CD4-positive, alpha-beta T cell treated with Interleukin-15 for 4 hours (primary cell): ENCODE measurements around the gene STMN3.

Experiments
- DNase-seq: peaks from one replicate; pipeline ENCODE4 v3.0.0-alpha.2; 2020; ENCODE audit warnings: low spot score

Gene STMN3

DNA sequence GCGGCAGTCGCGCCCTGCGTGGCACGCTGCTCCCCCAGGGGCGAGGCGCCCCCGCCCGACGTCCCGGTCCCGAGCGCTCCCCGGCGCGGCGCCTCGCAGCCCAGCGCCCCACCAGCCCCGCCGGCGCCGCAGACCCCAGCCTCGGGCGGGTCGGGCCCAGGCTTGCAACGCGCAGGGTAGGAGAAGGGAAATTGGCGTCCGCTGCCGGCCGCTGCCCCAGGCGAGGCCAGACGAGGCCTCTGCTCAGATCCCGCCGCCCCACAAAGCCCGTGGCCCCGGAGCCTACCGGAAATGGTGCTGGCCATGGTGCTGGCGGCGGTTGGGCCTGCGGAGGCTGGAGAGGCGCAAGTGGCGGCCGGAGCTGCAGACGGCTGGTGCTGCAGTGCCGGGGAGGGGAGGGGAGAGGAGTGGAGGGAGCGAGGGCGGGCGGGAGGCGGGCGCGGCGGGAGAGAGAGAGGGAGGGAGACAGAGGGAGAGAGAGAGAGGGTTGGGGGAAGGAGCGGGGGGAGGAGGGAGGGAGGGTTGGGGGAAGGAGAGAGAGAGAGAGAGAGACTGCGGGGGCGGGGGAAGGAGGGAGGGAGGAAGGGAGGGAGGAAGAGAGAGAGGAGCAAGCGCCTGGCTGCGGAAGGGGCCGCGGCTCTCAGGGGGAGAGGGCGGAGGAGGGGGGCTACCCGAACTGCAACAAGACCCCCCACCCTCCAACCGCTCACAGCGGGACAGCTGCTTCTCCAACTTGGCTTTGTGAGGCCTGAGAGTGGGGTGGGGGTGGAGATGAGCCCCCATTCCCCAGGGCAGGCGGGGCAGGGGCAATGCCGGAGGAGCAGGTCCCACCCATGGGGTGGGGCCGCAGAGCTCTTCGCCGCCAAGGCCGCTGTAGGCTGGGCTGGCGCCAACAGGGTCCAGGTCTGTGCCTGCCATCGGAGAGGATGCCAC is at the start of gene STMN3:
STMN3 (minus strand) TSS at position 384 of the 933 bp plus-strand sequence; CDS start at position 305, 79 bp downstream.
- peak; percentile 61 for DNase-seq

DNA sequence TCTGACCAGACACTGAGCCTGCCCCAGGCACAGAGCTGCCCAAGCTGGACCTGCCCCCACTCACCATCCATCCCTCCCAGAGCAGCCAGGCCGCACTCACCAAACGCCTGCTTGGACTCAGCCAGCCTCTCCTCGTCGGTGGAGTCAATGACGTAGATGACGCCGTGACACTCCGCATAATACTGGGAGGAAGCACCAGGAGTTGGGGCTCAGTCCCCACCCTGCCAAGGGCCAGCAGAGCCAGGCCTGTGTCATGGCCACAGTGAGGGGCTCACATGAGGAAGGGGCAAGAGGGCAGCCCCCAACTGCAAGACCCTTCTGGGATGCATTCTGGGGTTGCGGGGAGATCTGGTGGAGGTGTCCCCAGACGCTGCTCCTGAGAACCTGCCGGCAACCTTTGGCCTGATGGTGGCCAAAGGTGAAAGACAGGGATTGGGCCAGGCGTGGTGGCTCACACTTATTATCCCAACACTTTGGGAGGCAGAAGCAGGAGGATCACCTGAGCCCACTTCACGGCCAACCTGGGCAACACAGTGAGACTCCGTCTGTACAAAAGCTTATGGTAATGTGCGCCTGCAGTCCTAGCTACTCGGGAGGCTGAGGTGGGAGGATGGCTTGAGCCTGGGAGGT is 48.9 kb upstream of the STMN3 start:
- no peak for DNase-seq

DNA sequence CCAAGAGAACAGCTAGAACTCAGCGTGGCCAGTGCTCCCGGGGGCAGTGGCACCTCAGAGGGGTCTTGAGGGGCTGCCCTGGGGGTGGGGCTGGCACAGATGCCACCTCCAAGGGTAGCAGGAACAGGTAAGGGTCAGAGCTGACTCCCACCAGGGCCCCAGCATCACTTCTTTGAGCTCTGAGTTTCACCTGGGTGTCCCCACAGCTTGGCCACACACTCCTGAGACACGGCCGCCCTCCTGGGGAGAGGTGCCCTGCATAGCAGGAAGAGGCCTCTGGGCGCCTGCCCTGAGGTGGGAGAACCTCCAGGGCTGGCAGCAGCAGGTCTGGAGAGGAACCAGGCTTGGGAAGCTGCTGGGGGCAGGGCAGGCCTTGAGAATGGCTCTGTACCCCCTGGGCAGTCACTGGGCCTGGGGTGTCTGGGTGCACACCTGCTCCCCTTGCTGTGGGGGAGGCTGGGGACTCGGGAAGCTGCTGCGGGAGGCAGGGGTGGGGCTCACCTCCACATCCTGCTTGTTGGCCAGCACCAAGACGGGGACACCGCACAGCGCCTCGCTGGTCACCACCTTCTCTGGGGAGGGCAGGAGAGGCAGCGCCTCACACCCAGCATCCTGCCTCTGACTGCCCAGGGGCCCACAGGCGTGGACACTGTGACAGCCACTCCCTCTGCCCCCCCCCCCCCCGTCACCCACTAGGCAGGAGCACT is 48.3 kb upstream of the STMN3 start:
- no peak for DNase-seq

DNA sequence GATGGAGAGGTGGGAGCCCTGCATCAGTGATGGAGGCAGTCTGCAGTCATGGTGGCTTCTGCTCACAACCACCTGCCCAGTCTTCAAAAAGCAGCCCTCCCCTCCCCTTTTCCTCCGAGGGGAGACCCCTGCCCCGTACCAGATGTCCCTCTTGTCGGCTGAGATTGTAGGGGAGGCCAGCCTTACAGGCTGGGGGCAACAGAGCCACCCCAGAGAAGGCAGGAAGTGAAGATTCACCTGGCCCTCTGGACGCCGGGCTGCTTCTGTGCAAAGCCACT is 47.8 kb upstream of the STMN3 start:
- no peak for DNase-seq

DNA sequence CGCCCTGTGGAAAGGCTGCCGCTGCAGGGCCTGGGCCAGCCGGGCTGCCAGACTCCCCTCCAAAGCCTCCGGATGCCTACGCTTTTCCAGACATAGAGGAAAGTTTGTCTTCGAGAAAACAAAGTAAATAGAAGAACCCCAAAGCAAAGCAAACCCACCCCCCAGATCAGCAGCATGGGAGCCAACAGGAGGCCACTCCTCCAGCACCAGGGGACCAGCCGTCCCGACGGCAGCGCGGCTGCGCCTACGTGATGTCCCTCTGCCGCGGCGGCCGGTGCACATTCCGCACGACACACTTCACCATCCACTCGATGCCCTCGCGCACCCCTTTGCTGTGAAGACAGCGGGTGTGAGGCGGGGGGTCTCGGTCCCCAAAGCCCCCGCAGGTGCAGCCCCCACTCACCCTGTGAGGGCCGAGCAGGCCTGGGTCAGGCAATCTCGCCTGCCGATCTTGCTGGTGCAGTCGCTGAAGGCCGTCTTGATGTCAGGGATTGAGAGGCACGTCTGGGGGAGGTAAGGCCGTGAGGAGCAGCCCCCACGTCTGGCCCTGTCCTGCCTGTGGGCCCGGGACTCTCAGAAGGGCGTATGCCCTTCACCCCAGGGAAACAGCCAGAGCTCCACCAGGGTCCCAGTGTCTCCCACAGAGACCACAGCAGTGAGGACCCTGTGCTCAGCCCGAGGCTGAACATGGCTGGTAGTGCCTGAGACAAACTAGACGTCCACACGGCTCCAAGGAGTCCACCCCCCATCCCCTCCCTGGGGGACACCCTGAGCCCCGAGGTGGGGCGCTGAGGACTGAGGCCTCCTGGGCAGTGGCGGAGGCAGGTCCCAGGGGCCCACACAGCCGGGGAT is 47.2 kb upstream of the STMN3 start:
- DNase-seq: no peak

DNA sequence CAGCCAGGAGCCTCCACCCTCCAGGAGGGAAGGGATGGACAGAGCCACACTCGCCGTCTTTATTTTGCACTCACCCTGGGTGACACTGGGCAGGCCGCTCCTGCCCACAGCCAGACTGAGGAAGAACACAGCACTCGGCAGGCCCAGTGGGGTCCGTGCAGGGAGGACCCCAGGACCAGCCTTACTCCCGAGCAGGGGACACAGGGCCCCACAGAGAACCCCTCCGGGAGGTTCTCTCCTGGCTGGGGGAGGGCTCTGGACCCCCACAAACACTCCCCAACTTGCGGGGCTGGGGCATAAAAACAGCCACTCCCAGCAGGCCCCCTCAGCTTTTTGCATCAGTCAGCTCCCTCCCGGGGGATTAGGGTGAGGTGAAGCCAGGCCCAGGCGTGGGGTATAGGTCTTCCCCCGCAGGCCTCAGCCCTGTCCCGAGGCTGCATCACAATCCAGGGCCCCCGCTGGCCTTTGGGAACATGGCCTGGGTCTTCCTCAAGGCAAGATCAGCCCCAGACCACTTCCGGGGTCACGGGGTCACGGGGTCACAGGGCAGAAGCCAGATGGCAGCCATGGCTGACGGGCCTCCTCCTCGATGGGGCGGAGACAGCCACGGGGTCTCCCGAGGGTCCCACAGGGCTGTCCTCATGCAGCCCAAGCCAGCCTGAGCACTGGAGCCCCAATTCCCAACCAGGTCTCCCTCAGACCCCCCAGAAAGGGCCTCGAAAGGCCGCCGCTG is 46.4 kb upstream of the STMN3 start:
- DNase-seq: no peak

DNA sequence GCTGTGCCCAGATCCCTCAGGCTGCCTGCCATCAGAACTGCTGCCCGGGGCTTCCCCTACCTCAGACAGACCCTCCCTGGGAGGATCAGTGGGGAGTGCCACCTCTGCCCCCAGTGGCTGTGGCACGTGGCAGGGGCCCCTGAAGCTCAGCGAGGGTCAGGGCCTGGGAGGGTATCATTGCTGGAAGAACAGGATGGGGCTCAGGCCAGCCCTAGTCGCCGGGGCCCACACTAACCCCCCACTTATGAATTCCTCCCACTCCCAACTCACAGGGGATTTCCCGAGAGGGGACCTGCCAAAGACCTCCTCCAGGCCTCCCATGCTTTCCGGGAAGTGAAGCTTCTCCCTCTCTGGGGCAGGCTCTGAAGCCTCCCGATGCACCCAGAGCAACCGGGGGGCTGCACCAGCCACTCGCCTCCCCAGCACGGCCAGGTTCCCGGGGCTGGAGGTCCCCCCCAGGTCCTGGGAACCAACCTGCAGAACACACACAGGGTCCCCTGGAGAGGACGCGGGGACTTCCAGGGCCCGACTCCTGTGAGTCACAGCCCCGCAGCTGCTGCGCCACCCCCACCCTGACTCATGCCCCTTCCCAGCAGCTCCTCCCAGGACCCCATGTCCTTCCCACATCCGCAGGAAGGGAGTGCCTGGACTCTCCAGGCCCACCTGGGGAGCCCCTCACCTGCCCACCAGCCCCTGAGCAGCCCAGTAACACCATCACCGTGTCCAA is 45.7 kb upstream of the STMN3 start:
- DNase-seq: peak; percentile 44

DNA sequence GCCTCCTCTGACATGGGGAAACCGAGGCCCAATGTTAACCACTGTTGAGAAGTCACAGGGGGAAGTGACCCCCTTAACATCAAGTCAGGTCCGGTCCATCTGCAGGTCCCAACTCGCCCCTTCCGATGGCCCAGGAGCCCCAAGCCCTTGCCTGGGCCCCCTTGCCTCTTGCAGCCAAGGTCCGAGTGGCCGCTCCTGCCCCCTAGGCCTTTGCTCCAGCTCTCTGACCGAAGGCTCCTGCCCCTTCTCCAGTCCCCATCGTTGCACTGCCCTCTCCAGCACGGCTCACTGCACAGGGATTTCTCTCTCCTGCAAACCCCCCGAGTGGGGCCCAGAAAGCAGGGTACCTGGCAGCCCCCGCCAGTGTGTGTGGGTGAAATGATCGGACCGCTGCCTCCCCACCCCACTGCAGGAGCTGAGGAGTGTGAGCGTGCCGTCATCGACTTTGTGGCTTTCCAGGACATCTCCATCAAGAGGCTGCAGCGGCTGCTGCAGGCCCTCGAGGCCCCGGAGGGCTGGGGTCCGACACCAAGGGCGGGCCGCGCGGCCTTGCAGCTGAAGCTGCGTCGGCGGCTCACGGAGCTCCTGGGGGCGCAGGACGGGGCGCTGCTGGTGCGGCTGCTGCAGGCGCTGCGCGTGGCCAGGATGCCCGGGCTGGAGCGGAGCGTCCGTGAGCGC is 44.8 kb upstream of the STMN3 start:
- no peak for DNase-seq

DNA sequence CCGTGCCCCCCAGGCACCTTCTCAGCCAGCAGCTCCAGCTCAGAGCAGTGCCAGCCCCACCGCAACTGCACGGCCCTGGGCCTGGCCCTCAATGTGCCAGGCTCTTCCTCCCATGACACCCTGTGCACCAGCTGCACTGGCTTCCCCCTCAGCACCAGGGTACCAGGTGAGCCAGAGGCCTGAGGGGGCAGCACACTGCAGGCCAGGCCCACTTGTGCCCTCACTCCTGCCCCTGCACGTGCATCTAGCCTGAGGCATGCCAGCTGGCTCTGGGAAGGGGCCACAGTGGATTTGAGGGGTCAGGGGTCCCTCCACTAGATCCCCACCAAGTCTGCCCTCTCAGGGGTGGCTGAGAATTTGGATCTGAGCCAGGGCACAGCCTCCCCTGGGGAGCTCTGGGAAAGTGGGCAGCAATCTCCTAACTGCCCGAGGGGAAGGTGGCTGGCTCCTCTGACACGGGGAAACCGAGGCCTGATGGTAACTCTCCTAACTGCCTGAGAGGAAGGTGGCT is 44.2 kb upstream of the STMN3 start:
- DNase-seq: no peak

DNA sequence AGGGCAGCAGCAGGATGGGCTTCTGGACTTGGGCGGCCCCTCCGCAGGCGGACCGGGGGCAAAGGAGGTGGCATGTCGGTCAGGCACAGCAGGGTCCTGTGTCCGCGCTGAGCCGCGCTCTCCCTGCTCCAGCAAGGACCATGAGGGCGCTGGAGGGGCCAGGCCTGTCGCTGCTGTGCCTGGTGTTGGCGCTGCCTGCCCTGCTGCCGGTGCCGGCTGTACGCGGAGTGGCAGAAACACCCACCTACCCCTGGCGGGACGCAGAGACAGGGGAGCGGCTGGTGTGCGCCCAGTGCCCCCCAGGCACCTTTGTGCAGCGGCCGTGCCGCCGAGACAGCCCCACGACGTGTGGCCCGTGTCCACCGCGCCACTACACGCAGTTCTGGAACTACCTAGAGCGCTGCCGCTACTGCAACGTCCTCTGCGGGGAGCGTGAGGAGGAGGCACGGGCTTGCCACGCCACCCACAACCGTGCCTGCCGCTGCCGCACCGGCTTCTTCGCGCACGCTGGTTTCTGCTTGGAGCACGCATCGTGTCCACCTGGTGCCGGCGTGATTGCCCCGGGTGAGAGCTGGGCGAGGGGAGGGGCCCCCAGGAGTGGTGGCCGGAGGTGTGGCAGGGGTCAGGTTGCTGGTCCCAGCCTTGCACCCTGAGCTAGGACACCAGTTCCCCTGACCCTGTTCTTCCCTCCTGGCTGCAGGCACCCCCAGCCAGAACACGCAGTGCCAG is 43.6 kb upstream of the STMN3 start, which contains the start of gene TNFRSF6B:
TNFRSF6B (plus strand) TSS at position 25 of the 729 bp plus-strand sequence; CDS start at position 141, 116 bp downstream.
- no peak for DNase-seq

DNA sequence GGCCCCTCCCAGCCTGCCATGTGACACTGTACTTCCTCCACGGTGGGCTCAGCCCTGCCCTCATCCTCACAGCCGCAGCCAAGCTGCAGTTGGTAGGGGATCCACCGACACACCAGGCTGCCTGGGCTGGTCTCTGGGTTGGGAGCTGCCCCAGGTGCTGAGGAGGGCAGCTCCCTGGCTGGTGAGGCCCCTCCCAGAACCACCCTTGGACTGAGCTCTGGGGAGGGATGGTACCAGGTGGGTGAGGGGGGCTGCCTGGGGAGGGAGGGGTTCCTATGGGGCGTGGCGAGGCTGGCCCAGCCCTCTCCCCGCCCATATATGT is 43.0 kb upstream of the STMN3 start:
- peak; percentile 13 for DNase-seq

DNA sequence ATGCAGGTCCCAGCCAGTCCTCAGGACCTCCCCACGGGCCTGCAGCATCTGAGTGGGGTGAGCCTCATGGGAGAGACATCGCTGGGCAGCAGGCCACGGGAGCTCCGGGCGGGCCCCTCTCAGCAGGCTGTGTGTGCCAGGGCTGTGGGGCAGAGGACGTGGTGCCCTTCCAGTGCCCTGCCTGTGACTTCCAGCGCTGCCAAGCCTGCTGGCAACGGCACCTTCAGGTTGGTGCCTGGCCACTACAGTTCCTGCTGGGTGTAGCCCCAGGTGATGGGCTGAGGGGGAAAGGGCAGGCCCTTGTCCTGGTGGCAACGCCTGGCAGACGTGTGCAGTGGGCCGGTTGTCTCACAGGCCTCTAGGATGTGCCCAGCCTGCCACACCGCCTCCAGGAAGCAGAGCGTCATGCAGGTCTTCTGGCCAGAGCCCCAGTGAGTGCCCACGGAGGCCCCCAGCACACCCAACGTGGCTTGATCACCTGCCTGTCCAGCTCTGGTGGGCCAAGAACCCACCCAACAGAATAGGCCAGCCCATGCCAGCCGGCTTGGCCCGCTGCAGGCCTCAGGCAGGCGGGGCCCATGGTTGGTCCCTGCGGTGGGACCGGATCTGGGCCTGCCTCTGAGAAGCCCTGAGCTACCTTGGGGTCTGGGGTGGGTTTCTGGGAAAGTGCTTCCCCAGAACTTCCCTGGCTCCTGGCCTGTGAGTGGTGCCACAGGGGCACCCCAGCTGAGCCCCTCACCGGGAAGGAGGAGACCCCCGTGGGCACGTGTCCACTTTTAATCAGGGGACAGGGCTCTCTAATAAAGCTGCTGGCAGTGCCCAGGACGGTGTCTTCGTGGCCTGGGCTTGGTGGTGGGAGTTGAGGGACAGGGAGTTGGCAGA is 42.4 kb upstream of the STMN3 start:
- no peak for DNase-seq

DNA sequence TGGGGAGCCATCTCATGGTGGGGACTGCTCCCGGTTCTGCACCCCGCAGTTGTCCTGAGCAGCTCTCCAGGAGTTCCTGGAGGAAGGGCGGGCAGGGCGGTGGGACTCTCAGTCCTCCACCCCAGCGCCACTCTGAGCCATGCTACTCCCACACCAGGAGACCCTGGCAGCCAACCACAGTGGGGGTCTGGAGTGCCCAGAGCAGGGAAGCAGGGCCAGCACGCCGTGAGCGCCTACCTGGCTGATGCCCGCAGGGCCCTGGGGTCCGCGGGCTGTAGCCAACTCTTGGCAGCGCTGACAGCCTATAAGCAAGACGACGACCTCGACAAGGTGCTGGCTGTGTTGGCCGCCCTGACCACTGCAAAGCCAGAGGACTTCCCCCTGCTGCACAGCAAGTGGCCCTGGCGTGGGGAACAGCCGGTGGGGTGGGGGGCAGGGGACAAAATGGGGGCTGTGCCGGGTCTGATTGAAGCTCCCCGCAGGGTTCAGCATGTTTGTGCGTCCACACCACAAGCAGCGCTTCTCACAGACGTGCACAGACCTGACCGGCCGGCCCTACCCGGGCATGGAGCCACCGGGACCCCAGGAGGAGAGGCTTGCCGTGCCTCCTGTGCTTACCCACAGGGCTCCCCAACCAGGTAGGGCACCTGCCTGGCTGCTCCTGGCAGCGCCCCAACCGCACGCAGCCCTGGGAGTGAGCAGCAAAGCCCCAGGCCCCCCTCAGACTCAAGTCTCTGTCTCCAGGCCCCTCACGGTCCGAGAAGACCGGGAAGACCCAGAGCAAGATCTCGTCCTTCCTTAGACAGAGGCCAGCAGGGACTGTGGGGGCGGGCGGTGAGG is 41.6 kb upstream of the STMN3 start:
- DNase-seq: no peak

DNA sequence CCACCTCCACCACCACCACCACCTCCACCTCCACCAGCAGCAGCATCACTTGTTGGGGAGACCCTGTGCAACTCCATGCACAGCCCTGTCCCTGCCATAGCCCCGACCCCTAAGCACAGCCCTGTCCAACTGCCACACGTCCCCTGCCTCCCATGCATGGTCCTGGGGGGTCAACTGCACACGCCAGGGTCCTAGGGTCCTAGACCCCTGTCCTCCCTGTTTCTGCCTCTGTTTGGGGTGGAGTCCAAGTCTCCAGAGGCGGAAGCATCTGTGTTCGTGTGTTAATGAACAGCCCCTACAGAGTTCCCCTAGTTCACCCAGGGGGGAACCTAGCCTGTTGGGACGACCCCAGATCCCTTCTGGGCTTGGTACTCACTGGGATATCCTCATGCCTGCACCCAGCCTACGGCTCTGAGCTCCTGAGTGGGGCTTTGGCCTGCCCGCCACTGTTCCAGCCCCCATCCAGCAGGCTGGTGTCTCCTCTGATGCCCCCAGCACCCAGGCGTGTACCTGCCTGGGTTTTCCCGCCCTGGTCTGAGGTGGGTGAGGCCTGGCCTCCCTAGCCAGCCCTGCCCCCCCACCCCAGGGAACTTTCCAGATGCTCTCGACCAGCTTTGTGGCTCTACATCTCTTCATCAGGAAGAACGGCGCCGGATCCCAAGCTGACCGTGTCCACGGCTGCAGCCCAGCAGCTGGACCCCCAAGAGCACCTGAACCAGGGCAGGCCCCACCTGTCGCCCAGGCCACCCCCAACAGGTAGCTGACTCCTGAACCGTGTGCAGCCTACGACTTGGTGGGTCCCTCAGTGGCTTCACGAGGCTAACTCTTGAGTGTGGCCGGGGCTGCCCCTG is 40.7 kb upstream of the STMN3 start:
- no peak for DNase-seq

DNA sequence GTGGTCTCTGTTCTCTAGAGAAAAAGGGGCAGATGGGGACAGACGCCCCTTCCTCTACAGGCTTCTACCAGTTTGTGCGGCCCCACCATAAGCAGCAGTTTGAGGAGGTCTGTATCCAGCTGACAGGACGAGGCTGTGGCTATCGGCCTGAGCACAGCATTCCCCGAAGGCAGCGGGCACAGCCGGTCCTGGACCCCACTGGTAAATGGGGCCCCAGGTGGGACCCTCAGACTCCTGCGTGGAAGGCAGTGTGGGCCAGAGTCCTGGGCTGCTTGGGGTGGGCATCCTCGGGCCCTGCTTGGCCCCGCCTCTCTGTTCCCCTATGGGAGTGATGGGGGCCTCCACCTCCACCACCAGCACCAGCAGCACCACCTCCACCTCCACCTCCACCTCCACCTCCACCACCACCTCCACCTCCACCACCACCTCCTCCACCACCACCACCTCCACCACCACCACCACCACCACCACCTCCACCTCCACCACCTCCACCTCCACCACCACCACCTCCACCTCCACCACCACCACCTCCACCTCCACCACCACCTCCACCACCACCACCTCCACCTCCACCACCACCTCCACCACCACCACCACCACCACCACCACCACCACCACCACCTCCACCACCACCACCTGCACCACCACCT is 40.0 kb upstream of the STMN3 start:
- no peak for DNase-seq
